ENCODE results near the gene NARF. TPM values are rescaled to one million over a fixed set of nuclear protein-coding genes. Genes with fewer than 3 reads are reported as not detected.

NARF gene
- total and polyA plus RNA-seq, 2 donors (not counting 1 experiment from before 2014, with no cell fraction given) = 92.4 to 103 TPM

GRCh38 chr17:82490512-82491195, 32.1 kb downstream of the NARF start:
- peak overlapping the region; percentile 23 for H3K27ac Mint-ChIP-seq

More at GRCh38 chr17:82490512-82491195, 32.1 kb downstream of the NARF start:
- H3K4me3 Mint-ChIP-seq = no peak overlapping the region
- no peak overlapping the region for H2AFZ ChIP-seq (ENCODE audit: insufficient read depth, low read depth, low read length, poor library complexity, severe bottlenecking)
- intact Hi-C loops (cut with micrococcal nuclease) = no loop called here
- H3K4me1 Mint-ChIP-seq = peaks cover 17% of the 10 kb centered on the region
- no peaks in the 10 kb centered on the region for H3K27me3 ChIP-seq (replicated peaks in 1 of 4; ENCODE audit: control extremely low read depth in 1 of 4, control insufficient read depth in 3 of 4, insufficient read depth in 4 of 4, low read length in 3 of 4)
- H3K9me3 Mint-ChIP-seq (ENCODE audit: insufficient read depth) = no peaks in the 10 kb centered on the region
- peaks cover 4 to 22% of the 10 kb centered on the region in 2 donors for H3K4me1 ChIP-seq (ENCODE audit: control insufficient read depth in 2 of 2, insufficient read depth in 2 of 2, low read length in 2 of 2)
- H3K4me3 ChIP-seq (ENCODE audit: control extremely low read depth in 1 of 5, extremely low read depth in 1 of 5, insufficient read depth in 1 of 5, low read depth in 2 of 5, low read length in 4 of 5) = no peak overlapping the region
- 83% methylated on average over 20 of the region's 25 CpGs for WGBS (ENCODE audit: insufficient coverage)
- DNase-seq = no peak
- ChIA-PET POLR2A (no interaction called here), CTCF (interaction anchor here (0.6 to 2.3 kb wide), 2 partner anchors 15 to 64 kb away, joined by 3 to 5 read pairs; no protein-coding TSS in a partner anchor)
- no peak overlapping the region for H3K27ac ChIP-seq (ENCODE audit: low read length in 2 of 2)
- no peaks in the 10 kb centered on the region for H4K20me1 ChIP-seq (ENCODE audit: control insufficient read depth, insufficient read depth, low read length, poor library complexity, severe bottlenecking)
- H3K79me2 ChIP-seq (ENCODE audit: control insufficient read depth, insufficient read depth, low read length) = no peaks in the 10 kb centered on the region
- no peak overlapping the region for H3K9ac ChIP-seq (ENCODE audit: low read length)
- H3K9me3 ChIP-seq (ENCODE audit: control extremely low read depth in 1 of 3, control insufficient read depth in 2 of 3, insufficient read depth in 1 of 3, low read length in 2 of 3) = no peaks in the 10 kb centered on the region
- ATAC-seq (ENCODE audit: low read depth) = no peak
- H3K4me2 ChIP-seq (replicated peaks; ENCODE audit: low read depth, low read length, poor library complexity, severe bottlenecking) = no peak overlapping the region
- no peaks in the 10 kb centered on the region for H3K27me3 Mint-ChIP-seq
- TF ChIP-seq EZH2 (IDR thresholded peaks at IDR 0.05; ENCODE audit: borderline replicate concordance, insufficient read depth, low read depth, low read length, poor library complexity, severe bottlenecking) (no peak), CTCF (IDR thresholded peaks at IDR 0.05) (no peak)
- peaks cover 0 to 23% of the 10 kb centered on the region in 2 experiments for H3K36me3 ChIP-seq (replicated peaks in 1 of 2; ENCODE audit: control extremely low read depth in 1 of 2, control insufficient read depth in 1 of 2, extremely low read depth in 1 of 2, insufficient read depth in 2 of 2, low read length in 1 of 2)
